ENCODE data around the gene CAPN15. TPM values are rescaled to one million over a fixed set of nuclear protein-coding genes. Genes with fewer than 3 reads are reported as not detected.

CAPN15 gene
- total RNA-seq, 1 experiment from 2014 or later: 76.4 TPM

GRCh38 chr16:567373-568256 lies 40.1 kb downstream of the CAPN15 start:
- Histone ChIP-seq H3K23me2 (ENCODE audit: insufficient read length, low read depth, low read length, poor library complexity, severe bottlenecking) (peaks cover 5% of the 10 kb centered on the region), H2BK20ac (ENCODE audit: low read depth, low read length, poor library complexity, severe bottlenecking) (no peak overlapping the region), H3K14ac (ENCODE audit: insufficient read depth, low read length) (0 out of 2 replicates have a peak overlapping the region, but pooled peaks have one; percentile 40), H3K56ac (ENCODE audit: insufficient read length, low read depth, low read length) (no peak overlapping the region), H3K27ac (ENCODE audit: insufficient read length, low read depth, low read length) (no peak overlapping the region), H3K79me1 (ENCODE audit: insufficient read depth, low read depth, low read length, poor library complexity, severe bottlenecking) (no peaks in the 10 kb centered on the region), H3K4ac (ENCODE audit: low read depth, low read length) (no peak overlapping the region), H4K20me1 (ENCODE audit: control insufficient read depth, insufficient read depth, insufficient read length) (no peaks in the 10 kb centered on the region), H3T11ph (ENCODE audit: low read length) (no peak overlapping the region), H2BK15ac (ENCODE audit: low read depth, low read length) (no peak overlapping the region), H2AFZ (ENCODE audit: low read length) (no peak overlapping the region), H2AK5ac (ENCODE audit: insufficient read length, low read length) (no peak overlapping the region), H3K18ac (ENCODE audit: insufficient read length, low read depth, low read length) (no peak overlapping the region), H3K27me3 (ENCODE audit: insufficient read depth, low read length) (no peaks in the 10 kb centered on the region; the same call in 1 of the 2 replicates), H3K79me2 (ENCODE audit: insufficient read depth, low read length) (no peaks in the 10 kb centered on the region; the same call in 1 of the 2 replicates), H4K8ac (replicated peaks; ENCODE audit: insufficient read length, low read depth, low read length) (no peak overlapping the region), H3K9ac (ENCODE audit: extremely low read depth, insufficient read length, low read length) (no peak overlapping the region), H2BK5ac (ENCODE audit: insufficient read length, low read length) (no peak overlapping the region), H2BK120ac (ENCODE audit: low read depth, low read length, poor library complexity, severe bottlenecking) (no peak overlapping the region), H3K9me3 (ENCODE audit: control insufficient read depth, low read depth, low read length) (no peaks in the 10 kb centered on the region), H4K91ac (ENCODE audit: insufficient read length, low read depth, low read length) (no peak overlapping the region), H4K5ac (ENCODE audit: insufficient read length, low read depth, low read length) (no peak overlapping the region), H3K4me1 (ENCODE audit: insufficient read depth, low read length) (no peaks in the 10 kb centered on the region), H3K23ac (ENCODE audit: insufficient read length, low read depth, low read length) (no peak overlapping the region), H3K4me2 (ENCODE audit: insufficient read depth, insufficient read length, low read length) (no peak overlapping the region), H2BK12ac (ENCODE audit: insufficient read length, low read depth, low read length) (no peak overlapping the region)
- TF ChIP-seq CTCF (conservative IDR thresholded peaks at IDR 0.05): no peak
- H3K27me3 Mint-ChIP-seq (ENCODE audit: low read depth): peaks cover 7% of the 10 kb centered on the region
- peaks cover 13 to 36% of the 10 kb centered on the region in 2 experiments for H3K4me1 Mint-ChIP-seq
- H3K27ac Mint-ChIP-seq: no peak overlapping the region
- peaks cover 0 to 2% (median 0%) of the 10 kb centered on the region in 3 experiments; a peak in 2 of 7 replicates for H3K36me3 Mint-ChIP-seq (ENCODE audit: insufficient read depth in 1 of 3, low read depth in 3 of 3)
- H3K4me3 Mint-ChIP-seq: peak overlapping the region in 1 of 2 experiments; percentile 17; a peak in 1 of 5 replicates
- no CpG with 5 or more reads among the region's 35 CpGs for WGBS (ENCODE audit: extremely low coverage, insufficient read length, low lambda C conversion rate)
- H3K9me3 Mint-ChIP-seq: no peaks in the 10 kb centered on the region; a peak in 1 of 5 replicates
- DNase-seq: no peak

All from H9 (cell line).